Osteoblast (primary cell): ENCODE results near the gene HLA-G. TPM values are rescaled to one million over a fixed set of nuclear protein-coding genes. Genes with fewer than 3 reads are reported as not detected.

Experiments used
- DNase-seq: peaks from one replicate; pipeline ENCODE4 v3.0.0; 2011; ENCODE audit warnings: low spot score, mixed read lengths; ENCODE audit not compliant: insufficient read length; ENCODE audit errors: missing footprints
- H2AFZ ChIP-seq: 2 replicates; pipeline ENCODE4 v1.6.0; 2011; ENCODE audit warnings: mild to moderate bottlenecking, low read length
- H3K27ac ChIP-seq: 2 replicates; pipeline ENCODE4 v1.5.1; 2011; ENCODE audit warnings: mild to moderate bottlenecking, low read depth, low read length, moderate library complexity
- H3K27me3 ChIP-seq: 2 replicates; pipeline ENCODE4 v1.6.0; 2012; ENCODE audit warnings: mild to moderate bottlenecking, control low read depth, inconsistent platforms, low read length, moderate library complexity; ENCODE audit not compliant: insufficient read depth
- H3K36me3 ChIP-seq: 2 replicates; pipeline ENCODE4 v1.5.1; 2011; ENCODE audit warnings: mild to moderate bottlenecking, low read length, control low read depth, moderate library complexity; ENCODE audit not compliant: insufficient read depth
- H3K4me1 ChIP-seq: 2 replicates; pipeline ENCODE4 v1.5.1; 2011; ENCODE audit warnings: mild to moderate bottlenecking, low read length, control low read depth, moderate library complexity; ENCODE audit not compliant: insufficient read depth
- H3K4me2 ChIP-seq: 2 replicates; pipeline ENCODE4 v1.6.0; 2011; ENCODE audit warnings: mild to moderate bottlenecking, low read length; ENCODE audit not compliant: insufficient read depth
- H3K4me3 ChIP-seq: fragments of 200-600 bp; sonication (generic); 3 replicates; pipeline ENCODE4 v1.5.1; 2012; ENCODE audit warnings: mild to moderate bottlenecking, low read length, inconsistent platforms; ENCODE audit not compliant: insufficient read depth
- H3K79me2 ChIP-seq: 2 replicates; pipeline ENCODE4 v1.6.0; 2012; ENCODE audit warnings: mild to moderate bottlenecking, low read length, control low read depth, inconsistent platforms; ENCODE audit not compliant: insufficient read depth
- H3K9me3 ChIP-seq: 2 replicates; pipeline ENCODE4 v1.5.1; 2011; ENCODE audit warnings: low read depth, low read length, control low read depth
- H4K20me1 ChIP-seq: 2 replicates; pipeline ENCODE4 v1.6.0; 2012; ENCODE audit warnings: mild to moderate bottlenecking, low read length, control low read depth; ENCODE audit not compliant: insufficient read depth
- CTCF ChIP-seq: IDR thresholded peaks from 2 replicates; pipeline ENCODE4 v1.5.1; 2011; ENCODE audit warnings: mild to moderate bottlenecking, low read depth, low read length, moderate library complexity; ENCODE audit errors: extremely low read depth
- total RNA-seq: library from RNA; depleted of rRNA; stranded (reverse); fragments of >200 nt; gene quantifications from 2 replicates; pipeline ENCODE4 v1.2.3, GENCODE V29; 2012

Gene HLA-G
- total RNA-seq, 1 donor, result not detected

- H3K27me3 ChIP-seq, result peaks cover 45% of the 10 kb centered on the region
- H3K4me3 ChIP-seq, result no peak overlapping the region
These were observed 1.8 kb upstream of the HLA-G start for GRCh38 chr6:29825848-29826247.

DNA sequence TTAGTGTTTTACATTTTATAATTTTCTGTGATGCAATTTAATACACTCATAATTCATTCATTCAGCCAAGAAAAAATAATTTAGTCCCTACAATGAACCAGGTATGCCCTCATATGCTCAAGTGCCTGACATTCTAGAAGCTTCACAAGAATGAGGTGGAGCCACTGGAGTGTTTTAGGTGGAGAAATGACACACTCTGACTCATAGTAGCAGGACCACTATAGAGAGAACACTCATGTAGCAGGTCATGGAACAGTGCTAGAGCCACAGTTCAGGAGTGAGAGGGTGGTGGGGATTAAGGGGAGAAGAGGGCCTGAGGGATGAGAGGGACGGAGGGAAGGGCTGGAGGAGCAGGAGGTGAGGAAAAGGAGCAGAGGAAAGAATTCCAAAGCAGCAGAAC lies 1.4 kb upstream of the HLA-G start:
- H3K36me3 ChIP-seq, result no peaks in the 10 kb centered on the region
- peaks cover 47% of the 10 kb centered on the region for H3K27me3 ChIP-seq
- no peak overlapping the region for H3K4me3 ChIP-seq
- H3K4me2 ChIP-seq, result no peak overlapping the region
- H2AFZ ChIP-seq, result no peak overlapping the region
- H3K9me3 ChIP-seq, result no peaks in the 10 kb centered on the region
- no peak overlapping the region for H3K27ac ChIP-seq
- no peaks in the 10 kb centered on the region for H3K4me1 ChIP-seq
- no peak for DNase-seq
- no peak for TF ChIP-seq CTCF
- no peaks in the 10 kb centered on the region for H3K79me2 ChIP-seq
- no peaks in the 10 kb centered on the region for H4K20me1 ChIP-seq

More at GRCh38 chr6:29825848-29826247, 1.8 kb upstream of the HLA-G start:
- H2AFZ ChIP-seq, result no peak overlapping the region
- no peak for DNase-seq
- H3K36me3 ChIP-seq, result no peaks in the 10 kb centered on the region
- H3K4me2 ChIP-seq, result no peak overlapping the region
- H3K79me2 ChIP-seq, result no peaks in the 10 kb centered on the region
- H3K27ac ChIP-seq, result no peak overlapping the region
- H3K9me3 ChIP-seq, result no peaks in the 10 kb centered on the region
- no peak for TF ChIP-seq CTCF
- H3K4me1 ChIP-seq, result no peaks in the 10 kb centered on the region
- no peaks in the 10 kb centered on the region for H4K20me1 ChIP-seq

- Histone ChIP-seq H3K79me2 (no peaks in the 10 kb centered on the region), H3K9me3 (no peaks in the 10 kb centered on the region), H3K4me2 (no peak overlapping the region), H3K4me1 (no peaks in the 10 kb centered on the region), H4K20me1 (no peaks in the 10 kb centered on the region), H2AFZ (no peak overlapping the region), H3K4me3 (no peak overlapping the region), H3K36me3 (no peaks in the 10 kb centered on the region), H3K27me3 (peaks cover 43% of the 10 kb centered on the region), H3K27ac (no peak overlapping the region)
- DNase-seq, result no peak
- no peak for TF ChIP-seq CTCF
These were observed 809 bp downstream of the HLA-G start for GRCh38 chr6:29828471-29828797.

DNA sequence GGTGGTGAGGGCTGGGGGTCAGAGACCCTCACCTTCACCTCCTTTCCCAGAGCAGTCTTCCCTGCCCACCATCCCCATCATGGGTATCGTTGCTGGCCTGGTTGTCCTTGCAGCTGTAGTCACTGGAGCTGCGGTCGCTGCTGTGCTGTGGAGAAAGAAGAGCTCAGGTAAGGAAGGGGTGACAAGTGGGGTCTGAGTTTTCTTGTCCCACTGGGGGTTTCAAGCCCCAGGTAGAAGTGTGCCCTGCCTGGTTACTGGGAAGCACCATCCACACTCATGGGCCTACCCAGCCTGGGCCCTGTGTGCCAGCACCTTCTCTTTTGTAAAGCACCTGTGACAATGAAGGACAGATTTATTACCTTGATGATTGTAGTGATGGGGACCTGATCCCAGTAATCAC lies 2.1 kb downstream of the HLA-G start:
- Histone ChIP-seq H3K79me2 (no peaks in the 10 kb centered on the region), H4K20me1 (no peaks in the 10 kb centered on the region), H3K4me3 (no peak overlapping the region), H3K9me3 (no peaks in the 10 kb centered on the region), H2AFZ (no peak overlapping the region), H3K27me3 (peaks cover 50% of the 10 kb centered on the region), H3K4me2 (no peak overlapping the region), H3K4me1 (no peaks in the 10 kb centered on the region), H3K27ac (no peak overlapping the region), H3K36me3 (no peaks in the 10 kb centered on the region)
- DNase-seq, result no peak
- TF ChIP-seq CTCF, result no peak
